Testis (tissue), 2 donors: Measurements from ENCODE around the gene MTG2.

Source experiments
- CTCF ChIP-seq, 3 experiments: fragments of 450-650 bp in 2 of 3; fragments of 200-600 bp in 1 of 3; sonication (generic) in 1 of 3; IDR thresholded peaks; one replicate each; pipeline ENCODE4 v1.5.1; 2016 to 2019; ENCODE audit warnings: antibody characterized with exemption in 3 of 3, mild to moderate bottlenecking in 2 of 3, moderate library complexity in 1 of 3
- POLR2A ChIP-seq: fragments of 450-650 bp; IDR thresholded peaks from one replicate; pipeline ENCODE4 v1.6.1; 2017; ENCODE audit warnings: antibody characterized with exemption, mild to moderate bottlenecking, moderate library complexity

GRCh38 chr20:62168890-62169435 lies 13.9 kb upstream of the MTG2 start:
- no peak for TF ChIP-seq CTCF (IDR thresholded peaks at IDR 0.05)
- TF ChIP-seq POLR2A = no peak
